ENCODE results near the gene MYH8. TPM values are rescaled to one million over a fixed set of nuclear protein-coding genes. Genes with fewer than 3 reads are reported as not detected.

Gene MYH8
- total RNA-seq, 1 donor from 2014 or later: not detected

DNA sequence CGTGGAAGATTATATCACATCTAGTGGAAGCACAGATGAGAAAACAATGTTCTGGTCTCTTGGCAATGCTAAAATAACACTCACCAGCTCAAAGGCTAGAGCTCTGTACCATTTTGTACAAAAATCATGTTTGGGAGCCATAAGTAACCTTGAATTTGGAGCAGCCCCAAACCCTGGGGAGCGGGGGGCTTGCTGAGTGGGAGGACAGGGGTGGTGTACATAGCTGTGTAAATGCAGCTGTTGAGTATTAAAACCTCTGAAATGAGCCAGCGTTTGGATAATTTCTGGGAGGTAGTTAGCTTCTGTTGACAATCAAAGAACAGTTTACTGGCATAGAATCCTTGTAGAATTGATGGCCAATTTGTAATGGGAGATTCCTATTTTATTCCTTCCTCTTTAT lies 4.3 kb downstream of the MYH8 start:
- H3K9me3 ChIP-seq (ENCODE audit: low read depth): no peaks in the 10 kb centered on the region
- H3K4me2 ChIP-seq: no peak overlapping the region
- H3K4me1 Mint-ChIP-seq: no peaks in the 10 kb centered on the region
- H3K9ac ChIP-seq: no peak overlapping the region
- DNase-seq (ENCODE audit: low spot score): no peak
- H3K36me3 Mint-ChIP-seq: no peaks in the 10 kb centered on the region
- no peak overlapping the region for H2AFZ ChIP-seq (replicated peaks)
- no peaks in the 10 kb centered on the region for H3K4me1 ChIP-seq
- TF ChIP-seq, protein P1, sequence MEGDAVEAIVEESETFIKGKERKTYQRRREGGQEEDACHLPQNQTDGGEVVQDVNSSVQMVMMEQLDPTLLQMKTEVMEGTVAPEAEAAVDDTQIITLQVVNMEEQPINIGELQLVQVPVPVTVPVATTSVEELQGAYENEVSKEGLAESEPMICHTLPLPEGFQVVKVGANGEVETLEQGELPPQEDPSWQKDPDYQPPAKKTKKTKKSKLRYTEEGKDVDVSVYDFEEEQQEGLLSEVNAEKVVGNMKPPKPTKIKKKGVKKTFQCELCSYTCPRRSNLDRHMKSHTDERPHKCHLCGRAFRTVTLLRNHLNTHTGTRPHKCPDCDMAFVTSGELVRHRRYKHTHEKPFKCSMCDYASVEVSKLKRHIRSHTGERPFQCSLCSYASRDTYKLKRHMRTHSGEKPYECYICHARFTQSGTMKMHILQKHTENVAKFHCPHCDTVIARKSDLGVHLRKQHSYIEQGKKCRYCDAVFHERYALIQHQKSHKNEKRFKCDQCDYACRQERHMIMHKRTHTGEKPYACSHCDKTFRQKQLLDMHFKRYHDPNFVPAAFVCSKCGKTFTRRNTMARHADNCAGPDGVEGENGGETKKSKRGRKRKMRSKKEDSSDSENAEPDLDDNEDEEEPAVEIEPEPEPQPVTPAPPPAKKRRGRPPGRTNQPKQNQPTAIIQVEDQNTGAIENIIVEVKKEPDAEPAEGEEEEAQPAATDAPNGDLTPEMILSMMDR (IDR thresholded peaks at IDR 0.05): no peak
- TF ChIP-seq EZH2phosphoT487 (IDR thresholded peaks at IDR 0.05) (no peak), EZH2 (IDR thresholded peaks at IDR 0.05) (no peak)
- no peaks in the 10 kb centered on the region for H4K20me1 ChIP-seq (ENCODE audit: low read depth)
- no peaks in the 10 kb centered on the region for H3K36me3 ChIP-seq
- H3F3A ChIP-seq (ENCODE audit: low read depth): no peaks in the 10 kb centered on the region
- no peaks in the 10 kb centered on the region for H3K9me3 Mint-ChIP-seq
- no peak overlapping the region for H3K4me3 ChIP-seq
- H3K27ac Mint-ChIP-seq: no peak overlapping the region
- no peaks in the 10 kb centered on the region for H3K27me3 ChIP-seq
- H3K27me3 Mint-ChIP-seq (ENCODE audit: insufficient read depth, low read depth): peaks cover 6% of the 10 kb centered on the region
- H3K79me2 ChIP-seq (ENCODE audit: low read depth): no peaks in the 10 kb centered on the region
- no peak overlapping the region for H3K4me3 Mint-ChIP-seq
- no peak overlapping the region for H3K27ac ChIP-seq

DNA sequence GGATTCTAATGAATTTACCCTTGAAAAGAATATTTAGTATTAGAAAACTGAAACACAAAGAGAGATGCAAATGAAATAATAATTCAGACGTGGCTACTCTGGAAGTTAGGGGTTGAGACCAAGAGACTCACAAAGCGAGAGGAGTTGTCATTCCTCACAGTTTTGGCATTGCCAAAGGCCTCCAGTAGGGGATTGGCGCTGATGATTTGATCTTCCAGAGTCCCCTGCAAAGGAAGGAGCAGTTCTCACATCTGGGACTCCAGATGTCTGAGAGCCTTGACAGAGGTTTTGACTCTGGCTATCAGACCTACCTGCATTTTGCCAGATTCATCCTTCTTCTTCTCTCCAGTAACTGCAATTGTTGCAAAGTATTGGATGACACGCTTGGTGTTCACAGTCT lies 6.6 kb downstream of the MYH8 start:
- Histone ChIP-seq H4K20me1 (ENCODE audit: low read depth) (no peaks in the 10 kb centered on the region), H3K79me2 (ENCODE audit: low read depth) (no peaks in the 10 kb centered on the region), H3K4me2 (no peak overlapping the region), H3K27me3 (no peaks in the 10 kb centered on the region), H3F3A (ENCODE audit: low read depth) (no peaks in the 10 kb centered on the region), H3K36me3 (no peaks in the 10 kb centered on the region), H3K27ac (no peak overlapping the region), H3K9ac (no peak overlapping the region), H3K9me3 (ENCODE audit: low read depth) (no peaks in the 10 kb centered on the region), H3K4me1 (no peaks in the 10 kb centered on the region), H3K4me3 (no peak overlapping the region), H2AFZ (replicated peaks) (no peak overlapping the region)
- TF ChIP-seq EZH2phosphoT487 (IDR thresholded peaks at IDR 0.05): no peak
- no peak for TF ChIP-seq EZH2 (IDR thresholded peaks at IDR 0.05)
- TF ChIP-seq, protein P1 (IDR thresholded peaks at IDR 0.05): no peak
- no peak overlapping the region for H3K4me3 Mint-ChIP-seq
- no peaks in the 10 kb centered on the region for H3K4me1 Mint-ChIP-seq
- H3K36me3 Mint-ChIP-seq: no peaks in the 10 kb centered on the region
- no peak for DNase-seq (ENCODE audit: low spot score)
- H3K27me3 Mint-ChIP-seq (ENCODE audit: insufficient read depth, low read depth): peaks cover 4% of the 10 kb centered on the region
- no peak overlapping the region for H3K27ac Mint-ChIP-seq
- no peaks in the 10 kb centered on the region for H3K9me3 Mint-ChIP-seq

DNA sequence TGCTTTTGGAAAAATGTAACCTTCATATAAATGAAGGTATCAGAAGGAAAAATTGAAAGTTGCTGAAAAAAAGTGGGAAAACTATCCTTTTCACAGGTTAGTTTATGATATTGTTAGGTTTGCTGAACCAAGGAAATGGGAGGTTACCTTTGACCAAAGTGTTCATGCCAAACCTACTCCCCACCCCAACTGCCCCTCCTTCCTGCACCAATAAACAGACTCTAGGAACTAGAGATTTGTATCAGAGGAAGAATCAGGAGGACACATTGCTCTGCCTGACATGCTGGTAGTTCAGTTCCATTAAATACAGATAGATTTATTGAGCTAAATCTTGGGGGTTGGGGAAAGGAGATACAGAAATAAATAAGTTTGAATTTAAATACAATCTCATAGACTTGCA lies 18.2 kb downstream of the MYH8 start:
- no peaks in the 10 kb centered on the region for H3K36me3 Mint-ChIP-seq
- no peak overlapping the region for H3K27ac ChIP-seq
- H3K27ac Mint-ChIP-seq: no peak overlapping the region

More for the DNA sequence above, 18.2 kb downstream of the MYH8 start:
- H3K27me3 Mint-ChIP-seq (ENCODE audit: insufficient read depth, low read depth): no peaks in the 10 kb centered on the region
- H3K4me1 ChIP-seq: no peaks in the 10 kb centered on the region
- H3K9ac ChIP-seq: no peak overlapping the region
- H4K20me1 ChIP-seq (ENCODE audit: low read depth): no peaks in the 10 kb centered on the region
- H3K9me3 ChIP-seq (ENCODE audit: low read depth): no peaks in the 10 kb centered on the region
- no peak overlapping the region for H2AFZ ChIP-seq (replicated peaks)
- H3K9me3 Mint-ChIP-seq: no peaks in the 10 kb centered on the region
- no peaks in the 10 kb centered on the region for H3K36me3 ChIP-seq
- TF ChIP-seq EZH2 (IDR thresholded peaks at IDR 0.05) (no peak), EZH2phosphoT487 (IDR thresholded peaks at IDR 0.05) (no peak)
- TF ChIP-seq, protein P1 (IDR thresholded peaks at IDR 0.05): no peak
- no peak for DNase-seq (ENCODE audit: low spot score)
- no peak overlapping the region for H3K4me3 ChIP-seq
- no peak overlapping the region for H3K4me2 ChIP-seq
- no peaks in the 10 kb centered on the region for H3F3A ChIP-seq (ENCODE audit: low read depth)
- H3K79me2 ChIP-seq (ENCODE audit: low read depth): no peaks in the 10 kb centered on the region
- H3K4me1 Mint-ChIP-seq: no peaks in the 10 kb centered on the region
- no peaks in the 10 kb centered on the region for H3K27me3 ChIP-seq
- no peak overlapping the region for H3K4me3 Mint-ChIP-seq
